ENCODE results near the gene TSPO2. TPM values are rescaled to one million over a fixed set of nuclear protein-coding genes. Genes with fewer than 3 reads are reported as not detected.

Gene TSPO2
- total RNA-seq, 1 donor: not detected

GRCh38 chr6:41025966-41026530 is 16.2 kb upstream of the TSPO2 start:
- H3K4me3 ChIP-seq (ENCODE audit: low read depth, low read length): no peak overlapping the region
- TF ChIP-seq CTCF (IDR thresholded peaks at IDR 0.05; ENCODE audit: insufficient read depth, low read depth, low read length): no peak
- DNase-seq (ENCODE audit: low read depth): no peak

- peak overlapping the region; percentile 53 for H3K4me3 ChIP-seq (ENCODE audit: low read depth, low read length)
- no peak for TF ChIP-seq CTCF (IDR thresholded peaks at IDR 0.05; ENCODE audit: insufficient read depth, low read depth, low read length)
- DNase-seq (ENCODE audit: low read depth): no peak
Observed at GRCh38 chr6:41027241-41027640, 15.0 kb upstream of the TSPO2 start.

GRCh38 chr6:41027799-41028560 is 14.3 kb upstream of the TSPO2 start:
- peak overlapping the region; percentile 53 for H3K4me3 ChIP-seq (ENCODE audit: low read depth, low read length)
- DNase-seq (ENCODE audit: low read depth): peak; percentile 57
- peak; percentile 97 for TF ChIP-seq CTCF (IDR thresholded peaks at IDR 0.05; ENCODE audit: insufficient read depth, low read depth, low read length)

- peak overlapping the region; percentile 53 for H3K4me3 ChIP-seq (ENCODE audit: low read depth, low read length)
- no peak for TF ChIP-seq CTCF (IDR thresholded peaks at IDR 0.05; ENCODE audit: insufficient read depth, low read depth, low read length)
- DNase-seq (ENCODE audit: low read depth): peak; percentile 2
Observed at GRCh38 chr6:41028561-41029412, 13.5 kb upstream of the TSPO2 start.

GRCh38 chr6:41032830-41033229 is 9.4 kb upstream of the TSPO2 start:
- no peak for DNase-seq (ENCODE audit: low read depth)
- no peak for TF ChIP-seq CTCF (IDR thresholded peaks at IDR 0.05; ENCODE audit: insufficient read depth, low read depth, low read length)
- H3K4me3 ChIP-seq (ENCODE audit: low read depth, low read length): no peak overlapping the region

- no peak for DNase-seq (ENCODE audit: low read depth)
- no peak for TF ChIP-seq CTCF (IDR thresholded peaks at IDR 0.05; ENCODE audit: insufficient read depth, low read depth, low read length)
- no peak overlapping the region for H3K4me3 ChIP-seq (ENCODE audit: low read depth, low read length)
Observed at GRCh38 chr6:41033776-41034175, 8.5 kb upstream of the TSPO2 start.

Data from fibroblast of villous mesenchyme (primary cell).